Immature natural killer cell (primary cell): ENCODE results near the gene KIRREL3. TPM values are rescaled to one million over a fixed set of nuclear protein-coding genes. Genes with fewer than 3 reads are reported as not detected.

ENCODE experiments used
- DNase-seq, 3 donors: peaks; one replicate each; pipeline ENCODE4 v3.0.0; 2022; ENCODE audit warnings: mixed read lengths in 1 of 3
- H3K27ac Mint-ChIP-seq, 6 donors: one replicate each; pipeline ENCODE4 v1.8.0; 2020; ENCODE audit warnings: mixed read lengths in 6 of 6, mild to moderate bottlenecking in 5 of 6, inconsistent platforms in 4 of 6, moderate library complexity in 3 of 6
- H3K27me3 Mint-ChIP-seq, 3 donors: one replicate each; pipeline ENCODE4 v1.8.0; 2020 to 2021; ENCODE audit warnings: low read depth in 3 of 3, mild to moderate bottlenecking in 3 of 3, mixed read lengths in 3 of 3, moderate library complexity in 3 of 3, inconsistent platforms in 1 of 3
- H3K36me3 Mint-ChIP-seq, 3 donors: one replicate each; pipeline ENCODE4 v1.8.0; 2020; ENCODE audit warnings: mixed read lengths in 3 of 3, inconsistent platforms in 2 of 3, mild to moderate bottlenecking in 2 of 3
- H3K4me1 Mint-ChIP-seq, 2 donors: one replicate each; pipeline ENCODE4 v1.8.0; 2020; ENCODE audit warnings: inconsistent platforms in 2 of 2, mild to moderate bottlenecking in 2 of 2, mixed read lengths in 2 of 2, moderate library complexity in 1 of 2
- H3K4me3 Mint-ChIP-seq, 5 donors: one replicate each; pipeline ENCODE4 v1.8.0; 2020; ENCODE audit warnings: mild to moderate bottlenecking in 5 of 5, mixed read lengths in 5 of 5, inconsistent platforms in 3 of 5, moderate library complexity in 3 of 5
- H3K9me3 Mint-ChIP-seq, 6 donors: one replicate each; pipeline ENCODE4 v1.8.0; 2020; ENCODE audit warnings: mild to moderate bottlenecking in 6 of 6, mixed read lengths in 6 of 6, inconsistent platforms in 4 of 6, moderate library complexity in 3 of 6
- polyA plus RNA-seq, 3 donors: library from polyadenylated mRNA; unstranded; fragments of 300-500 nt; fragmentation: Illumina TruSeq; gene quantifications; one replicate each; pipeline ENCODE4 v1.2.3, GENCODE V29; 2021

KIRREL3 gene
- polyA plus RNA-seq, 3 donors from 2014 or later, result 0.66 TPM; not detected in 2

- Mint-ChIP-seq H3K27ac (no peak overlapping the region), H3K4me3 (no peak overlapping the region), H3K36me3 (no peaks in the 10 kb centered on the region), H3K9me3 (no peaks in the 10 kb centered on the region), H3K27me3 (peaks cover 3 to 4% (median 4%) of the 10 kb centered on the region in 3 donors), H3K4me1 (no peaks in the 10 kb centered on the region)
- DNase-seq, result no peak
Measured at GRCh38 chr11:127018683-127019279, 18.2 kb upstream of the KIRREL3 start.

DNA sequence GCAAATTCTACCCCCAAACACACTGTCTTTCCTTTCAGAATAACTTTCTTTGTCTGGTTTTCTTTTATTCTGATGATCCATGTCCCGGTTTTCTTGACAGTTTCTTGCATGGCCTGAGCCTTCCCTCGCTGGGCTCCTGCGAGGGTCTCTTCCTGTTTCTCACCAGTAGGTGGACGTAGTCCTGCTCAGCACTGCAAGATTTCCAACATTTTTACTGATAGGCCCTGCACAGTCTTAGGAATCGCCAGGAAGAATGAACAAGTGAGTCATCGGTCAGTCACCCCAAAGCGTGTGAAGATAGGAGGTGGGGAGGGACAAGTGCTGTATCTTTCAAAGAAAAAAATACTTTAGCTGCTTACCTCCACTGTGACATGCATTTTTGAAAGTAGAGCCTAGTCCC, 16.9 kb upstream of the KIRREL3 start:
- DNase-seq, result no peak
- Mint-ChIP-seq H3K27ac (no peak overlapping the region), H3K4me1 (no peaks in the 10 kb centered on the region), H3K4me3 (no peak overlapping the region), H3K9me3 (peaks cover 0 to 2% (median 0%) of the 10 kb centered on the region in 6 donors), H3K27me3 (peaks cover 3 to 10% (median 7%) of the 10 kb centered on the region in 3 donors), H3K36me3 (no peaks in the 10 kb centered on the region)

DNA sequence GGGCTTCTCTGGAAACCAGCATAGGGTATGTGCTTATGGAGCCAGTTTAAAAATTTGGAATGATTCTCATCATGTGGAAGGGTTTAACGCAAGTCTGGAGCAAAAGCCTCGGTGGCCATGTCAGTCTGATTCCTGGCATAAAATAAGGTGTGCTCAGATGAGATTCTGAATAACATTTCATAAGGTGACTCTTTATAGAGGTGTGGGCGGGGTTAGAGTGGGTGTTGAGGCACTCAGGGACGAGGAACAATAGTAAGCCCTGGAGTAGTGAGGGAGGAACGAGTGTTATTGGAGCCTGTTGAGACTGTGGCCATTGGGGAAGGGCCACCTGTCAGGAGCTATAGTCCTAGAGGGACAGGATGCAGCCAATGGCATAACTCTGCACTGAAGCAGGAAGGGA, 13.0 kb upstream of the KIRREL3 start:
- Mint-ChIP-seq H3K4me1 (no peaks in the 10 kb centered on the region), H3K36me3 (no peaks in the 10 kb centered on the region), H3K27me3 (peaks cover 3 to 16% (median 6%) of the 10 kb centered on the region in 3 donors), H3K27ac (no peak overlapping the region), H3K9me3 (peaks cover 0 to 2% (median 0%) of the 10 kb centered on the region in 6 donors), H3K4me3 (no peak overlapping the region)
- DNase-seq, result no peak

GRCh38 chr11:127006311-127006710, 5.7 kb upstream of the KIRREL3 start:
- H3K9me3 Mint-ChIP-seq, result no peaks in the 10 kb centered on the region
- peaks cover 4 to 14% (median 5%) of the 10 kb centered on the region in 3 donors for H3K27me3 Mint-ChIP-seq
- DNase-seq, result no peak
- no peak overlapping the region for H3K4me3 Mint-ChIP-seq
- H3K36me3 Mint-ChIP-seq, result no peaks in the 10 kb centered on the region
- H3K27ac Mint-ChIP-seq, result no peak overlapping the region
- no peaks in the 10 kb centered on the region for H3K4me1 Mint-ChIP-seq

- no peaks in the 10 kb centered on the region for H3K9me3 Mint-ChIP-seq
- H3K4me3 Mint-ChIP-seq, result no peak overlapping the region
- no peaks in the 10 kb centered on the region for H3K36me3 Mint-ChIP-seq
- H3K27ac Mint-ChIP-seq, result no peak overlapping the region
- no peak for DNase-seq
- peaks cover 0 to 10% (median 5%) of the 10 kb centered on the region in 3 donors for H3K27me3 Mint-ChIP-seq
- no peaks in the 10 kb centered on the region for H3K4me1 Mint-ChIP-seq
Measured at GRCh38 chr11:127003260-127003981, 2.9 kb upstream of the KIRREL3 start.

DNA sequence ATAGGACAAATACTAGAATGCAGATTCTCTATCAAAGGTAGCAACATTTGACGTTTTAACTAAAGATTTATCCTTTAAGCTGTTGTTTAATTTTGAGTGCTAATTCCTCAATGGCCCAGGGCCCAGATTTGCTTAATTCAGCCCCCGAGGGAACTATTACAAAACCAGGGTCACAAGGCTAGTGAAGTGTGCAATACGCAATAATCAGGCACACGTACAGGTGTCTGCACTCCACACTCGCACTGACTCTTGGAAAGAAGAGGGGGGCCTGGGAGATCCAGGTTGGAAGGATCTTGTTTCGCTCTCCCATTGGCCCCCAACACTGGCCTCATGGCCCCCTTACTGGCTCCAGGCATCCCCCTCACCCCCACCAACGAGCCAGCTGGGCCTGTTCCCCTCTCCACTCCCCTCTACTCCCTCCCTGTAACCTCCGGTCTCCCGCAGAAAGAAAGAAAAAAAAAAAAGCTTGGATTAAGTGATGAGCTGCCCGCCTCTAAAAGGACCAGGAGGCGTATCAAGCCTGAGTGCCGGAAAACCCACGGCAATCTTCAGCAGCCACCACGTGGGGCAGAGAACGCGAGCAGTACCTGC, 2.2 kb upstream of the KIRREL3 start:
- Mint-ChIP-seq H3K27ac (no peak overlapping the region), H3K27me3 (peaks cover 0 to 10% (median 5%) of the 10 kb centered on the region in 3 donors), H3K36me3 (no peaks in the 10 kb centered on the region), H3K4me1 (no peaks in the 10 kb centered on the region), H3K9me3 (no peaks in the 10 kb centered on the region), H3K4me3 (no peak overlapping the region)
- DNase-seq, result no peak

DNA sequence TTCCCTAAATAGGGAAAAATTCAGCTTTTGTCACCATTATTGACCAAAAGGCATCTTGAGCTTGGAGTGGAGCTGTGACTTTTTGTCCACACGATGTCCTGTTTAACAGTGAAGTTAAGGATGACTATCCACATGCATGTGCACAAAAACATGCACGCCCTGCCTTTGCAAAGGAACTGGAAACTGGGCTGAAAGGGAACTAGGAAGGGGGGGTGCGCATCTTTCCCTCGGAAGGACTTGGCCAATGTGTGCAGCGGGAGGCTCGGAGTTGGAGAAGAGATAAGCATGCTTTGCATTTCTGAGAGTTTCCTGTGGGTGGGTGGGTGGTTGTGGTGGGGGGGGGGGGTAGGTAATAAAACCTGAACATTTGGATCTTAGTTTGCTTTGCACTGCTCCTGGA, 411 bp upstream of the KIRREL3 start:
- Mint-ChIP-seq H3K4me3 (no peak overlapping the region), H3K4me1 (no peaks in the 10 kb centered on the region), H3K27ac (no peak overlapping the region), H3K36me3 (no peaks in the 10 kb centered on the region), H3K9me3 (no peaks in the 10 kb centered on the region), H3K27me3 (peaks cover 5 to 10% (median 8%) of the 10 kb centered on the region in 3 donors)
- no peak for DNase-seq

DNA sequence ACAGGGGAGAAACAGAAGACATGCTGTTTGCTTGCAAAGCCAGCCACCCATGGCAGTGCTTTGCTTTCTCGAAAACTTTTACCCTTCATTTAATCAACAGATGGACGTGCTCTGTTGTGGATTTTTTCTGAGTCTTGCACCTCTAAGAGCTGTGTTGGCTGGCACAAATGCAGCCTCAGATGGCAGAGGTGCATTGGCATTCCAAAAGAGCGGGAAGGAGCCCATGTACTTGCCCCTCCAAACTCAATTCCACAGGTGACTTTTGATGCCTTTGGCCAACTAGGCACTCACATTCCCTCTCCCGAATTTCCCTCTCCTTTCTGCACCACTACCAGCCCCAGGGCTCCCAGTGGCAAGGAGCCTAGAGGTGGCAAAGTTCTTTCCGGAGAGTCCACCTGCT, 1.2 kb downstream of the KIRREL3 start:
- H3K36me3 Mint-ChIP-seq, result no peaks in the 10 kb centered on the region
- no peak overlapping the region for H3K27ac Mint-ChIP-seq
- peaks cover 5 to 8% (median 7%) of the 10 kb centered on the region in 3 donors for H3K27me3 Mint-ChIP-seq
- DNase-seq, result no peak
- H3K9me3 Mint-ChIP-seq, result no peaks in the 10 kb centered on the region
- H3K4me1 Mint-ChIP-seq, result no peaks in the 10 kb centered on the region
- no peak overlapping the region for H3K4me3 Mint-ChIP-seq

- no peak for DNase-seq
- Mint-ChIP-seq H3K27me3 (peaks cover 5 to 11% (median 6%) of the 10 kb centered on the region in 3 donors), H3K36me3 (no peaks in the 10 kb centered on the region), H3K9me3 (no peaks in the 10 kb centered on the region), H3K27ac (no peak overlapping the region), H3K4me3 (no peak overlapping the region), H3K4me1 (no peaks in the 10 kb centered on the region)
Measured at GRCh38 chr11:126997641-126998040, 2.9 kb downstream of the KIRREL3 start.

DNA sequence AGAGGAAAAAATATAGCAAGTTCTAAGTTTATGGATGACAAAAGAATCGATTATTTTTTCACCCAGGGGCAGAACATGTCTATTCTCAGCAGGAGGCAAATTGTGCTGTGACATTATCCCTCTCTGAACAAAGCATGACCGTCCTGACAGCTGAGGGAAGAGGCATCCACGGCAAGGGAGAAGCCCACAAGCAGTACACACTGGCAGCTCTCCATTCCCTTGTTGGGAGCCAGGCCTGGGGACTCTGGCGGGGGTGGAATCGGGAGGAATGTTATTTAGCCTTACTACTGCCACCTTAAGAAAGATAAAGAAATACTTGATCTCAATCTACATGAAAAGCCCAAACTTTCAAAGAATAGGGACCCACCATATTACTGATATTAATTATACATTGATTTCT, 3.4 kb downstream of the KIRREL3 start:
- no peak for DNase-seq
- H3K36me3 Mint-ChIP-seq, result no peaks in the 10 kb centered on the region
- no peaks in the 10 kb centered on the region for H3K9me3 Mint-ChIP-seq
- H3K4me1 Mint-ChIP-seq, result no peaks in the 10 kb centered on the region
- H3K4me3 Mint-ChIP-seq, result no peak overlapping the region
- H3K27ac Mint-ChIP-seq, result no peak overlapping the region
- H3K27me3 Mint-ChIP-seq, result peaks cover 4 to 11% (median 5%) of the 10 kb centered on the region in 3 donors

DNA sequence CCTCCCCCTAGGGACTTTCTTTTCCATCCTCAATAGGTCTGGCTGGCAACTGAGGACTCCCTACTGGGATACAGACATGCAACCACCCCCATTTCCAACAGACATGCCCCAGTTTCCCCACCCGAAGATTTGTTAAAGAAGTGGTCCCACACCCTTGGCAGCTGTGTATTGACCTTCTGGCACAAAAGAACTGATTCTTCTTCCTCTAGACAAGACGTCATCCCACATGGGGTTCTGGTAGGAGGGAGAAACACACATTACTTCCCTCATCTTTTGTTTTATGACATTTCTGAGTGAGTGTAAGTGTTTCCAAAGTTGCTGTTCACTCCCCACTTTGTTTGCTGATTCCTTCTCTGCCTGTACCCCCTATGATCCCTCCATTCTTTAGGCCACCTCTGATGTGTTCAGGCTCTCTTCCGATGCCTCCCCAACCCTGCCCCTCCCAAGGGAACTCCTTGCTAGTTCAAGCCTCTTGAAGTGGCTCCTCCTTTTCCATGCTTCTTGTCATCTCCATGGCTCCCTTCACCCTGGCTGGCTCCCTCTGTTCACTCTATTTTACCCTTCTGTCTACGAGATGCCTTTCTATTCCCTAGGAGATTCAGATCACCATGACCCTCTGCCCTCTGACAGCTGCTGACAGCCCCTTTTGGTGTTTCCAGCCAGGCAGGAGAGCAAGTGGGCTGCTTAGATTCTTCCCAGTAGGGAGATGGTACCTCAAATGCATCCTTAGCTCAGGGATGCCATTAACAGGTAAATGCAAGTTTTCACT, 4.3 kb downstream of the KIRREL3 start:
- Mint-ChIP-seq H3K36me3 (no peaks in the 10 kb centered on the region), H3K9me3 (no peaks in the 10 kb centered on the region), H3K27me3 (peaks cover 4 to 5% (median 5%) of the 10 kb centered on the region in 3 donors), H3K4me1 (no peaks in the 10 kb centered on the region), H3K27ac (no peak overlapping the region), H3K4me3 (no peak overlapping the region)
- DNase-seq, result no peak

DNA sequence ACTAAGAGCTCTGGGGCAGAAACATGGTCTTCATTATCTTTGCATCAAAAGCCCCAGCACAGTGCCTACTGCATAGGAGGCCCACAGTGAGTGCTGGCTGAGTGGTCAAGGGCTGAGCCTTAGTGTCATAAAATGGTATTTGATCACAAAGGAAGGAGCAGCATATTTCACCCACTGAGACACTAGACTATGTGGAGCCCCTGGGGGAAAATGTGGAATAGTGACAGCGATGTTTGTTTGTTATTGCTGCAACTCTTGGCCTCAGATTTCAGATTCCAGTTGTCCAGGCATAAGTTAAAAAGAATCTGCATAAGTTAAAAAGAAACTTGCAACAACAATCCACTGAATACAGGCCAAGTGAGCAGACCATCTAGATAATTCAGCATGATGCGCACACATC, 7.0 kb downstream of the KIRREL3 start:
- H3K9me3 Mint-ChIP-seq, result no peaks in the 10 kb centered on the region
- peaks cover 4 to 9% (median 7%) of the 10 kb centered on the region in 3 donors for H3K27me3 Mint-ChIP-seq
- no peak overlapping the region for H3K4me3 Mint-ChIP-seq
- no peaks in the 10 kb centered on the region for H3K4me1 Mint-ChIP-seq
- no peak for DNase-seq
- H3K27ac Mint-ChIP-seq, result no peak overlapping the region
- no peaks in the 10 kb centered on the region for H3K36me3 Mint-ChIP-seq

- Mint-ChIP-seq H3K27me3 (peaks cover 4 to 11% (median 7%) of the 10 kb centered on the region in 3 donors), H3K36me3 (no peaks in the 10 kb centered on the region), H3K4me3 (no peak overlapping the region), H3K27ac (no peak overlapping the region), H3K4me1 (no peaks in the 10 kb centered on the region), H3K9me3 (no peaks in the 10 kb centered on the region)
- no peak for DNase-seq
Measured at GRCh38 chr11:126992804-126993111, 7.8 kb downstream of the KIRREL3 start.
